Motor neuron (in vitro differentiated cells): ENCODE measurements around the gene DLK1. TPM values are rescaled to one million over a fixed set of nuclear protein-coding genes. Genes with fewer than 3 reads are reported as not detected.

Experiments used
- ATAC-seq, 8 experiments: fragments of 200-7000 bp; cut with Tn5 transposase; replicated peaks in 6 of 8; 2 replicates each; pipeline ENCODE4 v1.8.0; 2021; ENCODE audit warnings: mild to moderate bottlenecking in 8 of 8, moderate library complexity in 8 of 8
- H3K27ac ChIP-seq, 2 donors: fragments of 250-450 bp; sonication (Bioruptor Pico); 2 replicates each; pipeline ENCODE4 v1.9.0; 2021; ENCODE audit warnings: antibody characterized with exemption in 2 of 2, mild to moderate bottlenecking in 2 of 2, moderate library complexity in 1 of 2
- H3K4me1 ChIP-seq, 2 donors: fragments of 250-450 bp; sonication (Bioruptor Pico); replicated peaks in 1 of 2; 2 replicates each; pipeline ENCODE4 v1.6.1; 2021; ENCODE audit warnings: antibody characterized with exemption in 2 of 2, mild to moderate bottlenecking in 2 of 2, moderate library complexity in 1 of 2
- H3K4me3 ChIP-seq, 5 donors: fragments of 250-450 bp; sonication (Bioruptor Pico); 2 replicates each; pipeline ENCODE4 v1.9.0; 2021; ENCODE audit warnings: antibody characterized with exemption in 5 of 5, mild to moderate bottlenecking in 5 of 5, moderate library complexity in 4 of 5
- WGBS, 10 experiments: fragments of 450-650 bp; shearing (Covaris generic); methylation state at CpG; one replicate each; pipeline ENCODE4 v1.0.0; 2022; 5-methylcytosine and 5-hydroxymethylcytosine counted together
- in situ Hi-C, 9 experiments: fragments of 400-800 bp; cut with MboI; loops; one replicate each; pipeline ENCODE4 v1.15.0; 2021; ENCODE audit warnings: low sequenced_read_pairs in 9 of 9, low pct_unique_long_range_greater_than_20kb in 2 of 9; ENCODE audit not compliant: unreplicated experiment in 9 of 9
- total RNA-seq, 8 experiments: library from RNA; unstranded; fragments of 300-600 nt; gene quantifications; 2 replicates each; pipeline versions ENCODE4 v1.2.3 to v1.2.4, GENCODE V29; 2022

DLK1 gene
- total RNA-seq, 8 experiments from 2014 or later, result 1.9 to 66.0 (median 8.5) TPM

DNA sequence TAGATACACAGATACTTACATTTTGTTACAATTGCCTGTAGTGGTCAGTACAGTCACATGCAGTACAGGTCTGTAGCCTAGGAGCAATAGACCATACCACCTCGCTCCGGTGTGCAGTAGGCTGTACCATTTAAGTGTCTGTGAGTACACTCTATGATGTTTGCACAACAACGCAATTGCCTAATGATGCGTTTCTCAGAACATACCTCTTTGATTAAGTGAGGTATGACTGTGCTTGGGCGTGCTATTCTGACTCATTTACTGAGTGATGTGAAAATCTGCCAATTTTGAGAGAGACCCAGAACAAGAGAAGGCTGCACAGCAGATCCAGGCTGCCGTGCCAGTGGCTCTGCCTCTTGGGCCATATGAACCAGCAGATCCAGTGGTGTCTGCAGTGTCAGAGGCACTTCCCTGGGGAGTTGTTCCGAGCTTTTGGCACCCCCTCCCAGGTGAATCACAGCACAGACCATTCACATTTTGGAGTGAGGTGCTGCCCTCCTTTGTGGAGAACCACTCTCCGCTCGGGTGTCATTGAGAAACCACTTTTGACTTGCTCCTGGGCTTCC, 20.4 kb downstream of the DLK1 start:
- Histone ChIP-seq H3K27ac (no peak overlapping the region), H3K4me1 (no peaks in the 10 kb centered on the region), H3K4me3 (no peak overlapping the region)
- peak; percentile 67 to 98 (median 82) for ATAC-seq
- WGBS, 10 experiments, result 0 to 100% (median 80%) methylated on average over 1 to 7 of the region's 9 CpGs; no CpG with 5 or more reads in 1 of the 10 experiments
- in situ Hi-C loops, result no loop called here

DNA sequence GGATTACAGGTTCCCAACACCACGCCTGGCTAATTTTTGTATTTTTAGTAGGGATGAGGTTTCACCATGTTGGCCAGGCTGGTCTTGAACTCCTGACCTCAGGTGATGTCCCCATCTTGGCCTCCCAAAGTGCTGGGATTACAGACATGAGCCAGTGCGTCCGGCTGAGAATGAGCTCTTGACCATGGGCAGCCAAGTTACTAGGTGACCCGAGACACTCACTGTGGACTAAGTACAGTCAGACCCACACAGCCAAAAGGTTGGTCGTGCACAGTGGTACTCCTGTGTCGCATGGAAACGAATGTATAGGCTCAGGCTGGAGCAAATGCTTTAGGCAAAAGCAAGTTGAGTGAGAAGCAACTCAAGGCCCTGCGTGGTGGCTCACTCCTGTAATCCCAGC, 21.0 kb downstream of the DLK1 start:
- Histone ChIP-seq H3K27ac (no peak overlapping the region), H3K4me3 (no peak overlapping the region), H3K4me1 (no peaks in the 10 kb centered on the region)
- in situ Hi-C loops, result no loop called here
- ATAC-seq, result no peak
- WGBS, 10 experiments, result 70 to 100% (median 94%) methylated on average over 1 to 7 of the region's 8 CpGs; no CpG with 5 or more reads in 3 of the 10 experiments

DNA sequence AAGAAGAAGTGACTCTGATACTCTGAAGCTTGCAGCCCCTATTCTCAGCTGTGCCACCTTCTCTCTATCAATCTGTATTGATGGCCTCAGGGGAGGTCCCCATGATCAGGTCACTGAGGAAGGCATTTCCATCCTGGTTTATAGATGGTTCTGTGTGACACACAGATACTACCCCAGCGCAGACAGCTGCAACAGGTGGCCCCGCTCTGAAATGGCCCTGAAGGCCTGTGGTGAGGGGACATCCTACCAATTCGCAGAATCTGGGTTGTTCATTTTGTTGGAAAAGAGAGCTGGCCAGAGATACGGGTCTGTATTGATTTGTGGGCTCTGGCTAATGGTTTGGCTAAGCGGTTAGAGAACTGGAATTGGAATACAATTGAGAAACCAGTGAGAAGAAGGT, 21.7 kb downstream of the DLK1 start:
- no peak overlapping the region for H3K27ac ChIP-seq
- in situ Hi-C loops, result no loop called here
- no peaks in the 10 kb centered on the region for H3K4me1 ChIP-seq
- ATAC-seq, result no peak
- WGBS, 10 experiments, result 21 to 100% (median 71%) methylated on average over 2 to 4 of the region's 5 CpGs; no CpG with 5 or more reads in 5 of the 10 experiments
- no peak overlapping the region for H3K4me3 ChIP-seq

DNA sequence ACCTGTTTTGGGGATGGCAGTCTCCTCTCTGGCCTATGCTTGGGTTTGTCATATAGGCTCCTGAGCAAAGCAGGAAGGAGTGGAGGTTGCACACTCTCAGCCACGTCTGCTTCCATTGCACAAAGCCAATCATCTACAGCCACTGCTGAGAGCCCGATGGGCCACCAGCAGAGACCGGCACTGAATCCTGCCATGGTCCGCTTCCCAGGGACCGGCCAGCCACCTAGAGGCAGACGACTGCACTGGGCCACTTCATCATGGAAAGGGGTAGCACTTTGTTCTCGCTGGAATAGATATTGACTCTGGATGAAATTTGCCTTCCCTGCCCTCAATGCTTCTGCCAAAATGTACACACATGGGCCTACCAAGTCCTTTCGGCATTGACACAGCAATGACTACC, 22.3 kb downstream of the DLK1 start:
- no peak for ATAC-seq
- WGBS, 10 experiments, result 40 to 100% (median 80%) methylated on average over 1 to 7 of the region's 8 CpGs; no CpG with 5 or more reads in 5 of the 10 experiments
- H3K4me3 ChIP-seq, result no peak overlapping the region
- H3K4me1 ChIP-seq, result no peaks in the 10 kb centered on the region
- in situ Hi-C loops, result no loop called here
- H3K27ac ChIP-seq, result no peak overlapping the region

DNA sequence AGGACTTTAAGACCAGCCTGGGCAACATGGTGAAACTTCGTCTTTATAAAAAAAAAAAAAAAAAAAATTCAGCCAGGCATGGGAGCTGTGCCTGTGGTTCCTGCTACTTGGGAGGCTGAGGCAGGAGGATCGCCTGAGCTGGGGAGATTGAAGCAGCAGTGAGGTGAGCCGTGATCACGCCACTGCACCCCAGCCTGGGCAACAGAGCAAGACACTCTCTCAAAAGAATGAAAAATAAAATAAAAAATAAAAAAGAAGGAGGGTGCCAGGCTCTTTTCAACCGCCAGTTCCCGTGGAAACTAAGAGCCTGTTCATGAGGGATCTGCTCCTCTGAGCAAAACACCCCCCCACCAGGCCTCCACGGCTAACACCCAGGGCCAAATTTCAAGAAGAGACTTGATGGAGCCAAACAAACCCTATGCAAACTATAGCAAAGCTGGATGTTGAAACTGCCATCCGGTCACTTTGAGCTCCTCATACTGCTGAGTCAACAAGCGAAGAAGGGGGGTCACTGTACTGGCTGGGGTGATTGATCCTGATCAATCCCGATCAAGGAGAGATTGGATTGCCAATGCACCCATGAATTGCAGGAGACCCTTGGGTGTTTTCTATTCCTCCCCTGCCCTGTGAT, 23.4 kb downstream of the DLK1 start:
- ATAC-seq, result no peak
- Histone ChIP-seq H3K4me1 (no peaks in the 10 kb centered on the region), H3K4me3 (no peak overlapping the region), H3K27ac (no peak overlapping the region)
- in situ Hi-C loops, result no loop called here
- WGBS, 10 experiments, result 88 to 100% (median 95%) methylated on average over 1 to 10 of the region's 10 CpGs; no CpG with 5 or more reads in 1 of the 10 experiments

DNA sequence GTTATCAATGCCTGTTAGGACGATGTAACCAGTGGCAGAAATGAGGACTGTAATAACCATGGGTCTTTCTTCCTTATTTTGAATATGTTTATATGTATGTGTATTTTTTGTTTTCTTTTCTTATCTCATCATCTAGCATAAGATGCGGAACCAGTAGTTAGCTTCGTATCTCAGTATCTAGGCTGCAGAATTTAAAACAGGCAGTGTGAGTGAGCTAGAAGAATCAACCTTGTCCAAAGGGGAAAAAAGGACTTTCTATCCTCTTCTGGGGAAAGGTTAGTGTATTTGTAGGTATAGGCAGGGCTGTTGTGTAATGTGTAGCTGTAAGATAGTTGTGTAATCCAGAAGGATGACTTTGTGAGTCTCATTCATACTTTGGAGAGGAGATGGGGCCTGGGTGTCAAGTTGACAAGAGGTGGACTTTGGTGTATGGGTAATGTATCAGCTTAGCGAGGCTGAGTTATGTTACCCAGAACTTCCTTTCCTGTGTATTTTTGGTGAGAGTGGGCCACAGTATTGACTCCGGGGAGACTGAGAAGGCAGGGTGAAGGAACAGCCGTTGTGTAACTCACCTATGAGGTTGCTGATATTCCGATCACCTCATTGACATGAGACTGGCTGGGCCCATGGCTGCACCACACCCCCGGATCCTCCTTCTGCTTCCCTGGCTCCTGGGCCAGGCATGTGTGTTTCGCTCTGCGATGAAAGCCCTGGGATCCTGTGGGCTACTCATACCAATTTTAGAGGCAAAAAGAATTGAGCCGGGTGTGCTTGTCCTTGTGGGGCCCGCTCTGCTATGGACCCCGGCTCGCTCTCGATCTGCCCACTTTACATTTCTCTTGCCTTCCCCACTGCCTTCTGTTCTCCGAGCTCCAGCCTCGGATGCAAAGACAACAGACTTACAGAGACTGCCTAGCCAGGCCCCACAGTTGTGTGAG, 24.3 kb downstream of the DLK1 start:
- 33 to 100% (median 80%) methylated on average over 1 to 15 of the region's 17 CpGs for WGBS, 10 experiments
- no peaks in the 10 kb centered on the region for H3K4me1 ChIP-seq
- H3K4me3 ChIP-seq, result no peak overlapping the region
- in situ Hi-C loops, result no loop called here
- no peak overlapping the region for H3K27ac ChIP-seq
- ATAC-seq, result peak in 1 of 8 experiments; percentile 74

DNA sequence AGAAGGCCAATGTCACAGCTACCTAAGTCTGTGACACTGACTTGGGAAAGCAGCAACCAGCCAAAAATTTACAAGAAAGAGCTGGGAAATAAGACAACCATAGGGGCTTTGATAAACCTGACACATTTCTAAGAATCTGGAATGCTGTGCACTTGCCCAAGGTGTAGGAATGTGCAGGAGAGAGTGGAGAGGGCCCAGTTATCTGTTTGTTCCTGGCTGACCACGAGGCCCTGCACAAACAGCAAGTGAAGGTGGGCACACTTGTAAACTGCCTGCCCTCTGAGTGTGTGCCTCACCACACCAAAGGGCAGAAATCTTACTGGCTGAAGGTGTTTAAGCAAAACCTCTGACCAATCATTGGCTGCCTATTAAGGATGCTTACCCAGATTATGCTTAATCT, 27.3 kb downstream of the DLK1 start:
- WGBS, 10 experiments, result 25 to 80% (median 60%) methylated on average over 1 of the region's 1 CpG; no CpG with 5 or more reads in 5 of the 10 experiments
- in situ Hi-C loops, result no loop called here
- no peak for ATAC-seq
- Histone ChIP-seq H3K27ac (no peak overlapping the region), H3K4me3 (no peak overlapping the region), H3K4me1 (peaks cover 0 to under 1% of the 10 kb centered on the region in 2 donors)

DNA sequence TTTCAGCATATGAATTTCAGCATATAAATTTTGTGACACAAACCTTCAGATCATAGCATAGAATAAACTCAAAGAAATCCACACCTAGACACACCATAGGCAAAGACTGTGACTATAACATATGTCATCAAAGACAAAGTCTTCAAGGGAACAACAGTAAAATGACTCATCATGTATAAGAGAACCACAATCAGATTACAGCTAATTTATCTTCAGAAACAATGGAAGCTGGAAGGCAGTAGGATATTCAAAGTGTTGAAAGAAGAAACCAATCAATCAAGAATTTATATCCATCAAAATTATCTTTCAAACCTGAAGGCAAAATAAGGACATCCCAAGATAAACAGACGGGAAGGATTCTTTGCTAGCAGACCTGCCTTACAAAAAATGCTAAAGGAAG, 29.0 kb downstream of the DLK1 start:
- 0 to 91% (median 42%) methylated on average over 1 of the region's 1 CpG; no CpG with 5 or more reads in 3 of the 10 experiments for WGBS, 10 experiments
- peak in 6 of 8 experiments; percentile 32 to 79 (median 62) for ATAC-seq
- in situ Hi-C loops, result no loop called here
- peaks cover 0 to 16% of the 10 kb centered on the region in 2 donors for H3K4me1 ChIP-seq
- H3K4me3 ChIP-seq, result no peak overlapping the region
- no peak overlapping the region for H3K27ac ChIP-seq

DNA sequence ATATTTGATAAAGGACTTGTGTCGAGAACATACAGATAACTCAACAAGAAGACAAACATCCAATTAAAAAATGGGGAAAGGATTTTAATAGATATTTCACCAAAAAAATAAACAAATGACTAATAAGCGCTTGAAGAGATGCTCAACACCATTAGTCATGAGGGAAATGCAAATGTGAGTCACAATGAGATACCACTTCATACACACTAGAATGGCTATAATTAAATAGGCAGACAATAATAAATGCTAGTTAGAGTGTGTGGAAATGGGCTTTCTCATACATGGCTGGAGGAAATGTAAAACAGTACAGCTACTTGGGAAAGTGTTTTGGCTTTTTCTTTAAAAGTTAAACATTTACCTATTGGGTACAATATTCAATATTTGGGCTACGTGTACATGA, 34.8 kb downstream of the DLK1 start:
- 9 to 100% (median 93%) methylated on average over 2 to 3 of the region's 3 CpGs for WGBS, 10 experiments

DNA sequence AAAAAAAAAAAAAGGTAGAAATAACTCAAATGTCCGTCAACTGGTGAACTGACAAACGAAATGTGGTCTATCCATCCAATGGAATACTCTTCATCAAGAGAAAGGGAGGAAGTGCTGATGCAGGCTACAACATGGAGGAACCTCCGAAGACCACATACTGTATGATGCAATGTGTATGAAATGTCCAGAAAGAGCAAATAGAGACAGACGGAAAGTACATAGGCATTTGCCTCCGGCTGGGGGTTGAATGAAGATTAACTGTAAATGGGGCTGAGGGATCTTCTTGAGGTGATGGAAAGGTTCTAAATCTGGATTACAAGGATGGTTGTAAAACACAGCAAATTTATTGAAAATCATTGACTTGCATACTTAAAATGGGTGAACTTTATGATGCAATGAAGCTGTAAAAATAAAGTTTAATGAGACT, 35.4 kb downstream of the DLK1 start:
- WGBS, 10 experiments, result 57 to 100% (median 76%) methylated on average over 1 to 5 of the region's 5 CpGs; no CpG with 5 or more reads in 1 of the 10 experiments
- in situ Hi-C loops, result no loop called here
- peak in 5 of 8 experiments; percentile 16 to 85 (median 59) for ATAC-seq
- Histone ChIP-seq H3K27ac (peak overlapping the region; percentile 36 to 58), H3K4me3 (no peak overlapping the region), H3K4me1 (peaks cover 22 to 39% of the 10 kb centered on the region in 2 donors)

More for the DNA sequence above, 34.8 kb downstream of the DLK1 start:
- Histone ChIP-seq H3K4me3 (no peak overlapping the region), H3K27ac (peak overlapping the region in 1 of 2 donors; percentile 58), H3K4me1 (peaks cover 22 to 39% of the 10 kb centered on the region in 2 donors)
- in situ Hi-C loops, result no loop called here
- ATAC-seq, result peak in 3 of 8 experiments; percentile 27 to 96 (median 84)

DNA sequence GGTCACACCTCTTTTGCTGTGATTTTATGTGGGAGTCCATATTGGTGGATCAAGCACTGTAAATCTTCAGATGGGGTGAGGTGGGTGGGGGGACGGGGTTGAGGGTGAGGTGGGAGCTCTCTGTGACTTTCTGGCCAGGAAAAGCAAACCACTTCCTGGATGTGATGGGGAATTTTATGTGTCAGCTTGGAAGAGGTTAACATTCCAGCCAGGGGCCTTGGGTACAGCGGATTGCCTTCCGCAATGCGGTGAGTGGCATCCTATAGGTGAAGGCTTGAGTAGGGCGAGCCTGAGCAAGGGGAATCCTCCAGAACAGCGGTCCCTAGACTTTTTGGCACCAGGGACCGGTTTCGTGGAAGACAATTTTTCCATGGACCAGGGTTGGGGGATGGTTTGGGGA, 36.2 kb downstream of the DLK1 start:
- ATAC-seq, result no peak
- Histone ChIP-seq H3K4me1 (peaks cover 22 to 39% of the 10 kb centered on the region in 2 donors), H3K27ac (peak overlapping the region in 1 of 2 donors; percentile 58), H3K4me3 (no peak overlapping the region)
- 50 to 100% (median 80%) methylated on average over 2 to 4 of the region's 8 CpGs; no CpG with 5 or more reads in 5 of the 10 experiments for WGBS, 10 experiments
- in situ Hi-C loops, result no loop called here

DNA sequence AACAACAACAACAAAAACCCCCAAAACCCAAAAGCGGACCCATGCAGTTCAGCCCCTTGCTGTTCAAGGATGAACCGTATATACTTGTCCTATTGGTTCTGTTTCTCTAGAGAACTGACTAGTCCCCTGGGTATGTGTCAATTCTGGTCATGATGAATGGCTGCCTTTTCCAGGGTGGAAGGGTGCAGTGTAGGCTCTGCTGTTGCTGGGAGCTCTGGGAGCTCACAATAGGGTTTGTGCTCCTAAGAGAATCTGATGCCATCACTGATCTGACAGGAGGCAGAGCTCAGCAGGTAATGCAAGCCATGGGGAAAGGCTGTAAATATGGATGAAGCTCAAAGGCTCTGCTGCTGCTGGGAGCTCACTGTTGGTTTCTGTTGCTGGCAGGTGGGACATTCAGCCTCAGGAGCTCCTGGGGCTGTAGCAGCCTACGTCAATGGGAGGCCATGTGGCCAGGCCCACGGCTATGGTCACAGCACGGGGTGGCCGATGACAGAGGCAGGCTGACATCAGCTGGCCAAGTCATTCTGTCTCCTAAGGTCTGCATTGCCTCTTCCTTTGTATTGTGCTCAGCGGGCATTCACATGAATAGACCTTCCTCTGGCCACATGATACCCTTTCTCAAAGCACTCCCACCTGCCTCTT, 37.9 kb downstream of the DLK1 start:
- peak in 5 of 8 experiments; percentile 73 to 96 (median 92) for ATAC-seq
- Histone ChIP-seq H3K4me3 (no peak overlapping the region), H3K27ac (peak overlapping the region in 1 of 2 donors; percentile 39), H3K4me1 (peaks cover 22 to 33% of the 10 kb centered on the region in 2 donors)
- in situ Hi-C loops, result no loop called here
- WGBS, 10 experiments, result 17 to 100% (median 71%) methylated on average over 1 to 7 of the region's 7 CpGs; no CpG with 5 or more reads in 3 of the 10 experiments
